CD8-positive, alpha-beta memory T cell (primary cell): ENCODE data around the gene GCN1. TPM values are rescaled to one million over a fixed set of nuclear protein-coding genes. Genes with fewer than 3 reads are reported as not detected.

Source experiments
- CTCF ChIA-PET: fragments of 350-600 bp; sonication (Branson Sonifier 250); formaldehyde crosslinking; loops from one replicate; lab custom pipeline; 2021; ENCODE audit warnings: antibody characterized with exemption; lab: Charles Lee
- POLR2A ChIA-PET: fragments of 350-600 bp; sonication (Branson Sonifier 250); formaldehyde crosslinking; loops from one replicate; lab custom pipeline; 2021; ENCODE audit warnings: antibody characterized with exemption; lab: Charles Lee
- DNase-seq, 5 donors: peaks; one replicate each; pipeline versions ENCODE4 v3.0.0 to v3.0.0-alpha.2; 2020 to 2022; ENCODE audit warnings: mixed read lengths in 1 of 5
- H3K27ac ChIP-seq: one replicate; pipeline ENCODE4 v1.7.0; 2013; ENCODE audit warnings: low read depth, mild to moderate bottlenecking, low read length, moderate library complexity
- H3K27me3 ChIP-seq: 2 replicates; pipeline ENCODE4 v1.7.0; 2013; ENCODE audit warnings: low read length, mild to moderate bottlenecking; ENCODE audit not compliant: insufficient read depth, poor library complexity, severe bottlenecking
- H3K36me3 ChIP-seq: 2 replicates; pipeline ENCODE4 v1.7.0; 2013; ENCODE audit warnings: mild to moderate bottlenecking, low read length, moderate library complexity; ENCODE audit not compliant: insufficient read depth
- H3K4me1 ChIP-seq: 2 replicates; pipeline ENCODE4 v1.7.0; 2013; ENCODE audit warnings: mild to moderate bottlenecking, low read length, moderate library complexity; ENCODE audit not compliant: insufficient read depth
- H3K4me3 ChIP-seq: 2 replicates; pipeline ENCODE4 v1.7.0; 2013; ENCODE audit warnings: mild to moderate bottlenecking, low read length
- H3K9me3 ChIP-seq: 2 replicates; pipeline ENCODE4 v1.7.0; 2013; ENCODE audit warnings: mild to moderate bottlenecking, low read length
- H3K27ac Mint-ChIP-seq, 8 donors: one replicate each; pipeline ENCODE4 v1.8.0; 2020 to 2021; ENCODE audit warnings: mixed read lengths in 8 of 8, mild to moderate bottlenecking in 6 of 8, inconsistent platforms in 3 of 8, moderate library complexity in 3 of 8
- H3K27me3 Mint-ChIP-seq, 2 donors: one replicate each; pipeline ENCODE4 v1.8.0; 2020 to 2021; ENCODE audit warnings: mixed read lengths in 2 of 2, mild to moderate bottlenecking in 1 of 2, moderate library complexity in 1 of 2
- H3K36me3 Mint-ChIP-seq, 3 donors: one replicate each; pipeline ENCODE4 v1.8.0; 2020 to 2021; ENCODE audit warnings: mixed read lengths in 3 of 3, inconsistent platforms in 1 of 3, mild to moderate bottlenecking in 1 of 3
- H3K4me1 Mint-ChIP-seq, 3 donors: one replicate each; pipeline ENCODE4 v1.8.0; 2020 to 2021; ENCODE audit warnings: mixed read lengths in 3 of 3, inconsistent platforms in 1 of 3, mild to moderate bottlenecking in 1 of 3
- H3K4me3 Mint-ChIP-seq, 7 donors: one replicate each; pipeline ENCODE4 v1.8.0; 2020 to 2021; ENCODE audit warnings: mixed read lengths in 7 of 7, mild to moderate bottlenecking in 6 of 7, moderate library complexity in 4 of 7, inconsistent platforms in 2 of 7
- H3K9me3 Mint-ChIP-seq, 5 donors: one replicate each; pipeline ENCODE4 v1.8.0; 2020 to 2022; ENCODE audit warnings: mixed read lengths in 5 of 5, mild to moderate bottlenecking in 3 of 5, moderate library complexity in 2 of 5, inconsistent platforms in 1 of 5
- polyA plus RNA-seq: library from polyadenylated mRNA; unstranded; fragments of 300-500 nt; fragmentation: Illumina TruSeq; gene quantifications from one replicate; pipeline ENCODE4 v1.2.3, GENCODE V29; 2021
- total RNA-seq, 2 experiments: library from RNA; stranded (reverse); gene quantifications; one replicate each; pipeline ENCODE4 v1.2.3, GENCODE V29; 2021

GCN1 gene
- total and polyA plus RNA-seq, 3 experiments from 2014 or later = 30.0 to 157 (median 150) TPM

- H3K4me3 Mint-ChIP-seq = no peak overlapping the region
- Histone ChIP-seq H3K4me1 (peaks cover 1% of the 10 kb centered on the region), H3K4me3 (no peak overlapping the region), H3K27me3 (no peaks in the 10 kb centered on the region), H3K27ac (no peak overlapping the region), H3K9me3 (no peaks in the 10 kb centered on the region), H3K36me3 (peaks cover 24% of the 10 kb centered on the region)
- POLR2A ChIA-PET = interaction anchor here (1.4 kb wide), 1 partner anchor 18 kb away, joined by 4 read pairs; no protein-coding TSS in a partner anchor
- no peaks in the 10 kb centered on the region for H3K27me3 Mint-ChIP-seq
- peaks cover 0 to 74% (median 8%) of the 10 kb centered on the region in 3 donors for H3K36me3 Mint-ChIP-seq
- H3K4me1 Mint-ChIP-seq = peaks cover 2 to 22% (median 7%) of the 10 kb centered on the region in 3 donors
- CTCF ChIA-PET = no interaction called here
- peak overlapping the region in 5 of 8 donors; percentile 8 to 80 (median 29) for H3K27ac Mint-ChIP-seq
- DNase-seq = no peak
- no peaks in the 10 kb centered on the region for H3K9me3 Mint-ChIP-seq
These were observed 101.8 kb downstream of the GCN1 start for GRCh38 chr12:120092551-120093335.

GRCh38 chr12:120091371-120092090, 103.0 kb downstream of the GCN1 start:
- Mint-ChIP-seq H3K36me3 (peaks cover 0 to 70% (median 8%) of the 10 kb centered on the region in 3 donors), H3K27ac (peak overlapping the region in 6 of 8 donors; percentile 43 to 88 (median 80)), H3K4me3 (no peak overlapping the region), H3K9me3 (no peaks in the 10 kb centered on the region), H3K27me3 (peaks cover 0 to 2% of the 10 kb centered on the region in 2 donors), H3K4me1 (peaks cover 13 to 35% (median 19%) of the 10 kb centered on the region in 3 donors)
- Histone ChIP-seq H3K4me3 (no peak overlapping the region), H3K4me1 (peaks cover 10% of the 10 kb centered on the region), H3K36me3 (peaks cover 22% of the 10 kb centered on the region), H3K27me3 (no peaks in the 10 kb centered on the region), H3K9me3 (no peaks in the 10 kb centered on the region), H3K27ac (no peak overlapping the region)
- CTCF ChIA-PET = interaction anchor here (0.8 kb wide), 2 partner anchors 26 to 102 kb away, joined by 3 read pairs; no protein-coding TSS in a partner anchor
- no peak for DNase-seq
- POLR2A ChIA-PET = interaction anchor here (1.4 kb wide), 1 partner anchor 19 kb away, joined by 4 read pairs; no protein-coding TSS in a partner anchor

GRCh38 chr12:120090626-120091295, 103.8 kb downstream of the GCN1 start:
- no peaks in the 10 kb centered on the region for H3K27me3 ChIP-seq
- Mint-ChIP-seq H3K27me3 (peaks cover 0 to 2% of the 10 kb centered on the region in 2 donors), H3K36me3 (peaks cover 0 to 63% (median 8%) of the 10 kb centered on the region in 3 donors), H3K27ac (peak overlapping the region in 6 of 8 donors; percentile 45 to 96 (median 80)), H3K9me3 (no peaks in the 10 kb centered on the region), H3K4me3 (no peak overlapping the region), H3K4me1 (peaks cover 14 to 40% (median 27%) of the 10 kb centered on the region in 3 donors)
- peaks cover 14% of the 10 kb centered on the region for H3K36me3 ChIP-seq
- CTCF ChIA-PET = interaction anchor here (0.8 kb wide), 1 partner anchor 26 kb away, joined by 3 read pairs; no protein-coding TSS in a partner anchor
- H3K4me3 ChIP-seq = no peak overlapping the region
- DNase-seq = no peak
- POLR2A ChIA-PET = no interaction called here
- no peak overlapping the region for H3K27ac ChIP-seq
- H3K4me1 ChIP-seq = peaks cover 14% of the 10 kb centered on the region
- H3K9me3 ChIP-seq = no peaks in the 10 kb centered on the region

- H3K9me3 Mint-ChIP-seq = no peaks in the 10 kb centered on the region
These were observed 104.3 kb downstream of the GCN1 start for GRCh38 chr12:120090206-120090605.

GRCh38 chr12:120089796-120090195, 104.7 kb downstream of the GCN1 start:
- CTCF ChIA-PET = no interaction called here
- H3K27me3 Mint-ChIP-seq = peaks cover 0 to 2% of the 10 kb centered on the region in 2 donors

More at GRCh38 chr12:120090206-120090605, 104.3 kb downstream of the GCN1 start:
- H3K4me3 Mint-ChIP-seq = no peak overlapping the region
- Histone ChIP-seq H3K9me3 (no peaks in the 10 kb centered on the region), H3K27ac (no peak overlapping the region), H3K4me1 (peaks cover 14% of the 10 kb centered on the region), H3K27me3 (no peaks in the 10 kb centered on the region), H3K4me3 (no peak overlapping the region), H3K36me3 (peaks cover 14% of the 10 kb centered on the region)
- peaks cover 0 to 2% of the 10 kb centered on the region in 2 donors for H3K27me3 Mint-ChIP-seq
- peaks cover 0 to 64% (median 8%) of the 10 kb centered on the region in 3 donors for H3K36me3 Mint-ChIP-seq
- ChIA-PET POLR2A (no interaction called here), CTCF (no interaction called here)
- peak overlapping the region in 2 of 8 donors; percentile 66 to 80 for H3K27ac Mint-ChIP-seq
- H3K4me1 Mint-ChIP-seq = peaks cover 16 to 42% (median 29%) of the 10 kb centered on the region in 3 donors
- no peak for DNase-seq

GRCh38 chr12:120089105-120089504, 105.4 kb downstream of the GCN1 start:
- no peak overlapping the region for H3K4me3 ChIP-seq
- H3K36me3 Mint-ChIP-seq = peaks cover 7 to 65% (median 9%) of the 10 kb centered on the region in 3 donors
- ChIA-PET CTCF (interaction anchor here (0.7 kb wide), 1 partner anchor 150 kb away, joined by 3 read pairs; no protein-coding TSS in a partner anchor), POLR2A (no interaction called here)
- H3K4me3 Mint-ChIP-seq = peak overlapping the region in 2 of 7 donors; percentile 7 to 40
- H3K9me3 Mint-ChIP-seq = no peaks in the 10 kb centered on the region
- H3K4me1 ChIP-seq = peaks cover 14% of the 10 kb centered on the region
- H3K36me3 ChIP-seq = peaks cover 14% of the 10 kb centered on the region
- no peak for DNase-seq
- peaks cover 0 to 2% of the 10 kb centered on the region in 2 donors for H3K27me3 Mint-ChIP-seq
- H3K9me3 ChIP-seq = no peaks in the 10 kb centered on the region
- H3K27ac ChIP-seq = no peak overlapping the region
- H3K4me1 Mint-ChIP-seq = peaks cover 16 to 38% (median 29%) of the 10 kb centered on the region in 3 donors
- peak overlapping the region in 6 of 8 donors; percentile 80 to 96 (median 88) for H3K27ac Mint-ChIP-seq
- H3K27me3 ChIP-seq = no peaks in the 10 kb centered on the region

More at GRCh38 chr12:120089796-120090195, 104.7 kb downstream of the GCN1 start:
- H3K9me3 Mint-ChIP-seq = no peaks in the 10 kb centered on the region
- no peaks in the 10 kb centered on the region for H3K9me3 ChIP-seq
- peak overlapping the region in 1 of 8 donors; percentile 87 for H3K27ac Mint-ChIP-seq
- DNase-seq = no peak
- H3K27me3 ChIP-seq = no peaks in the 10 kb centered on the region
- peaks cover 2 to 64% (median 8%) of the 10 kb centered on the region in 3 donors for H3K36me3 Mint-ChIP-seq
- H3K36me3 ChIP-seq = peaks cover 14% of the 10 kb centered on the region
- H3K27ac ChIP-seq = no peak overlapping the region
- no peak overlapping the region for H3K4me3 Mint-ChIP-seq
- POLR2A ChIA-PET = no interaction called here
- peaks cover 16 to 42% (median 29%) of the 10 kb centered on the region in 3 donors for H3K4me1 Mint-ChIP-seq
- H3K4me1 ChIP-seq = peaks cover 14% of the 10 kb centered on the region
- H3K4me3 ChIP-seq = no peak overlapping the region
